MM.1S (cell line): ENCODE data around the gene CNNM2.

ENCODE experiments used
- DNase-seq: peaks from one replicate; pipeline ENCODE4 v3.0.0-alpha.2; 2015
- H2AFZ ChIP-seq: fragments of 300-600 bp; sonication (generic); 2 replicates; pipeline ENCODE4 v1.6.0; 2016; ENCODE audit warnings: antibody characterized with exemption, low read length
- H3F3A ChIP-seq: fragments of 300-600 bp; sonication (generic); 2 replicates; pipeline ENCODE4 v1.6.1; 2016; ENCODE audit warnings: mild to moderate bottlenecking, antibody characterized with exemption, low read length, moderate library complexity, mixed read lengths; ENCODE audit not compliant: insufficient read depth
- H3K27ac ChIP-seq: fragments of 300-600 bp; sonication (generic); 2 replicates; pipeline ENCODE4 v1.5.1; 2016; ENCODE audit warnings: mild to moderate bottlenecking, low read length
- H3K27me3 ChIP-seq: fragments of 300-600 bp; sonication (generic); replicated peaks from 2 replicates; pipeline ENCODE4 v1.6.0; 2016; ENCODE audit warnings: low read length; ENCODE audit not compliant: insufficient read depth
- H3K36me3 ChIP-seq: fragments of 300-600 bp; sonication (generic); replicated peaks from 2 replicates; pipeline ENCODE4 v1.6.1; 2016; ENCODE audit warnings: mild to moderate bottlenecking, low read length, mixed read lengths; ENCODE audit not compliant: insufficient read depth
- H3K4me1 ChIP-seq: fragments of 300-600 bp; sonication (generic); 2 replicates; pipeline ENCODE4 v1.6.1; 2016; ENCODE audit warnings: low read length, mixed read lengths
- H3K4me2 ChIP-seq: fragments of 300-600 bp; sonication (generic); 2 replicates; pipeline ENCODE4 v1.6.0; 2016; ENCODE audit warnings: low read depth, low read length
- H3K4me3 ChIP-seq: fragments of 300-600 bp; sonication (generic); 2 replicates; pipeline ENCODE4 v1.5.1; 2016; ENCODE audit warnings: low read length, mixed read lengths
- H3K79me2 ChIP-seq: fragments of 300-600 bp; sonication (generic); 2 replicates; pipeline ENCODE4 v1.6.1; 2016; ENCODE audit warnings: mixed run types, low read length, mixed read lengths
- H3K9ac ChIP-seq: fragments of 300-600 bp; sonication (generic); 2 replicates; pipeline ENCODE4 v1.6.1; 2016; ENCODE audit warnings: low read length, mixed read lengths
- H3K9me2 ChIP-seq: fragments of 300-600 bp; sonication (generic); replicated peaks from 2 replicates; pipeline ENCODE4 v1.6.1; 2016; ENCODE audit warnings: mild to moderate bottlenecking, low read length, mixed read lengths; ENCODE audit not compliant: insufficient read depth
- H3K9me3 ChIP-seq: fragments of 300-600 bp; sonication (generic); replicated peaks from 2 replicates; pipeline ENCODE4 v1.6.1; 2016; ENCODE audit warnings: mild to moderate bottlenecking, low read length, mixed read lengths; ENCODE audit not compliant: insufficient read depth
- H4K20me1 ChIP-seq: fragments of 300-600 bp; sonication (generic); 2 replicates; pipeline ENCODE4 v1.6.1; 2016; ENCODE audit warnings: mild to moderate bottlenecking, low read length, moderate library complexity, mixed read lengths; ENCODE audit not compliant: insufficient read depth
- CTCF ChIP-seq: fragments of 300-600 bp; sonication (generic); IDR thresholded peaks from 2 replicates; pipeline ENCODE4 v1.5.1; 2016; ENCODE audit warnings: antibody characterized with exemption, low read length, mixed read lengths
- EZH2 ChIP-seq: fragments of 300-600 bp; sonication (generic); optimal IDR thresholded peaks from 2 replicates; pipeline ENCODE3; 2017; ENCODE audit warnings: low read depth, mild to moderate bottlenecking, antibody characterized with exemption, low read length, mixed read lengths
- EZH2phosphoT487 ChIP-seq: fragments of 300-600 bp; sonication (generic); IDR thresholded peaks from 2 replicates; pipeline ENCODE4 v1.6.1; 2018; ENCODE audit warnings: antibody characterized with exemption, low read length

The CNNM2 gene

GRCh38 chr10:102988404-102989314 lies 70.6 kb downstream of the CNNM2 start:
- no peaks in the 10 kb centered on the region for H3K9me2 ChIP-seq
- H3F3A ChIP-seq = no peaks in the 10 kb centered on the region
- no peaks in the 10 kb centered on the region for H3K9me3 ChIP-seq
- H3K36me3 ChIP-seq = no peaks in the 10 kb centered on the region
- peaks cover 5% of the 10 kb centered on the region; the same call in 1 of the 2 replicates for H3K4me1 ChIP-seq
- H3K27ac ChIP-seq = no peak overlapping the region
- TF ChIP-seq CTCF = no peak
- no peak for TF ChIP-seq EZH2
- no peak for TF ChIP-seq EZH2phosphoT487
- H4K20me1 ChIP-seq = no peaks in the 10 kb centered on the region
- DNase-seq = peak; percentile 43
- H3K4me2 ChIP-seq = no peak overlapping the region
- no peak overlapping the region for H3K4me3 ChIP-seq
- H3K9ac ChIP-seq = no peak overlapping the region
- peaks cover 11% of the 10 kb centered on the region for H3K27me3 ChIP-seq
- no peaks in the 10 kb centered on the region for H3K79me2 ChIP-seq
- H2AFZ ChIP-seq = no peak overlapping the region

GRCh38 chr10:102994531-102995295 lies 76.6 kb downstream of the CNNM2 start:
- Histone ChIP-seq H3F3A (no peaks in the 10 kb centered on the region), H2AFZ (no peak overlapping the region), H4K20me1 (no peaks in the 10 kb centered on the region), H3K9me3 (no peaks in the 10 kb centered on the region), H3K79me2 (no peaks in the 10 kb centered on the region), H3K9me2 (no peaks in the 10 kb centered on the region), H3K27me3 (no peaks in the 10 kb centered on the region; the same call in 1 of the 2 replicates), H3K4me2 (no peak overlapping the region), H3K36me3 (no peaks in the 10 kb centered on the region), H3K27ac (no peak overlapping the region), H3K4me3 (no peak overlapping the region), H3K9ac (no peak overlapping the region), H3K4me1 (no peaks in the 10 kb centered on the region)
- DNase-seq = no peak
- TF ChIP-seq CTCF (no peak), EZH2 (no peak), EZH2phosphoT487 (no peak)

GRCh38 chr10:102996876-102997275 lies 78.8 kb downstream of the CNNM2 start:
- no peaks in the 10 kb centered on the region for H3K27me3 ChIP-seq
- H3K36me3 ChIP-seq = no peaks in the 10 kb centered on the region
- no peak overlapping the region for H2AFZ ChIP-seq
- no peak overlapping the region for H3K4me2 ChIP-seq
- H3K9ac ChIP-seq = no peak overlapping the region
- no peak overlapping the region for H3K27ac ChIP-seq
- no peak overlapping the region for H3K4me3 ChIP-seq
- no peaks in the 10 kb centered on the region for H3K4me1 ChIP-seq
- H4K20me1 ChIP-seq = no peaks in the 10 kb centered on the region
- TF ChIP-seq EZH2phosphoT487 (no peak), CTCF (no peak)
- DNase-seq = no peak
- H3K9me3 ChIP-seq = no peaks in the 10 kb centered on the region
- H3K79me2 ChIP-seq = no peaks in the 10 kb centered on the region
- H3F3A ChIP-seq = no peaks in the 10 kb centered on the region
- H3K9me2 ChIP-seq = no peaks in the 10 kb centered on the region
